IMR-90 (cell line): ENCODE results near the gene MRPL43. TPM values are rescaled to one million over a fixed set of nuclear protein-coding genes. Genes with fewer than 3 reads are reported as not detected.

Experiments used
- ATAC-seq: fragments of 200-7000 bp; cut with Tn5 transposase; 2 replicates; pipeline ENCODE4 v1.9.1; 2020; ENCODE audit warnings: low read depth, mild to moderate bottlenecking, moderate library complexity
- BruUV-seq: library from RNA; stranded (reverse); fragments of 400-500 nt; replicated peaks from 2 replicates; lab custom pipeline; 2021; lab: Mats Ljungman, UMichigan
- CTCF ChIA-PET: fragments of 300-600 bp; formaldehyde crosslinking; extraction: SDS; loops from one replicate; lab custom pipeline; 2021; ENCODE audit warnings: antibody characterized with exemption; lab: Yijun Ruan, JAX
- POLR2A ChIA-PET: fragments of 300-600 bp; sonication (Branson Sonifier 250); formaldehyde crosslinking; loops from one replicate; lab custom pipeline; 2022; ENCODE audit warnings: antibody characterized with exemption; ENCODE audit not compliant: unreplicated experiment; lab: Charles Lee
- DNase-seq: peaks from one replicate; pipeline ENCODE4 v3.0.0; 2013
- H2AFZ ChIP-seq: replicated peaks from 2 replicates; pipeline ENCODE3; 2013; ENCODE audit warnings: low read length, mild to moderate bottlenecking; ENCODE audit not compliant: poor library complexity
- H2AK5ac ChIP-seq: 2 replicates; pipeline ENCODE4 v1.6.1; 2013; ENCODE audit warnings: low read depth, low read length, inconsistent platforms
- H2AK9ac ChIP-seq: replicated peaks from 2 replicates; pipeline ENCODE3; 2013; ENCODE audit warnings: mild to moderate bottlenecking, low read depth, low read length, moderate library complexity; ENCODE audit not compliant: poor library complexity
- H2BK120ac ChIP-seq: 2 replicates; pipeline ENCODE4 v1.6.1; 2013; ENCODE audit warnings: low read depth, low read length, inconsistent platforms
- H2BK15ac ChIP-seq: 3 replicates; pipeline ENCODE4 v1.6.1; 2013; ENCODE audit warnings: low read depth, low read length, inconsistent platforms
- H2BK20ac ChIP-seq: 2 replicates; pipeline ENCODE4 v1.6.1; 2013; ENCODE audit warnings: low read depth, mild to moderate bottlenecking, inconsistent platforms, low read length, moderate library complexity
- H2BK5ac ChIP-seq: 2 replicates; pipeline ENCODE4 v1.6.1; 2013; ENCODE audit warnings: mild to moderate bottlenecking, low read depth, low read length, inconsistent platforms; ENCODE audit not compliant: poor library complexity, severe bottlenecking
- H3K14ac ChIP-seq: replicated peaks from 2 replicates; pipeline ENCODE4 v1.6.1; 2013; ENCODE audit warnings: low read depth, low read length, inconsistent platforms
- H3K18ac ChIP-seq: 2 replicates; pipeline ENCODE4 v1.6.1; 2013; ENCODE audit warnings: low read depth, low read length, control low read depth
- H3K23ac ChIP-seq: 2 replicates; pipeline ENCODE4 v1.6.1; 2013; ENCODE audit warnings: low read depth, low read length, inconsistent platforms
- H3K27ac ChIP-seq: 2 replicates; pipeline ENCODE4 v1.5.1; 2013; ENCODE audit warnings: mild to moderate bottlenecking, control low read depth, low read length; ENCODE audit not compliant: insufficient read depth
- H3K27me3 ChIP-seq: 2 replicates; pipeline ENCODE4 v1.6.1; 2013; ENCODE audit warnings: low read length; ENCODE audit not compliant: control insufficient read depth, insufficient read depth
- H3K36me3 ChIP-seq: 2 replicates; pipeline ENCODE4 v1.6.1; 2013; ENCODE audit warnings: low read length, mixed read lengths; ENCODE audit not compliant: control insufficient read depth, insufficient read depth
- H3K4ac ChIP-seq: 2 replicates; pipeline ENCODE4 v1.6.1; 2013; ENCODE audit warnings: low read depth, low read length, inconsistent platforms
- H3K4me1 ChIP-seq: 2 replicates; pipeline ENCODE4 v1.6.1; 2013; ENCODE audit warnings: low read length, mixed read lengths; ENCODE audit not compliant: control insufficient read depth, insufficient read depth
- H3K4me2 ChIP-seq: 2 replicates; pipeline ENCODE4 v1.6.1; 2013; ENCODE audit warnings: low read depth, mild to moderate bottlenecking, control low read depth, low read length, moderate library complexity
- H3K4me3 ChIP-seq: 2 replicates; pipeline ENCODE4 v1.5.1; 2013; ENCODE audit warnings: low read depth, mild to moderate bottlenecking, control low read depth, low read length, moderate library complexity; ENCODE audit not compliant: insufficient read depth
- H3K56ac ChIP-seq: 2 replicates; pipeline ENCODE4 v1.6.1; 2013; ENCODE audit warnings: low read length, inconsistent platforms; ENCODE audit not compliant: insufficient read depth; ENCODE audit errors: extremely low read depth
- H3K79me1 ChIP-seq, 2 experiments: 2 replicates each; pipeline ENCODE4 v1.6.1; 2013; ENCODE audit warnings: low read length in 2 of 2, inconsistent platforms in 1 of 2, low read depth in 1 of 2
- H3K9ac ChIP-seq: 2 replicates; pipeline ENCODE4 v1.6.1; 2013; ENCODE audit warnings: low read depth, low read length, control low read depth
- H3K9me1 ChIP-seq: 2 replicates; pipeline ENCODE4 v1.6.1; 2013; ENCODE audit warnings: low read length, inconsistent platforms; ENCODE audit not compliant: insufficient read depth
- H3K9me3 ChIP-seq: 2 replicates; pipeline ENCODE4 v1.6.1; 2013; ENCODE audit warnings: low read length; ENCODE audit not compliant: control insufficient read depth, insufficient read depth
- H4K20me1 ChIP-seq: 2 replicates; pipeline ENCODE4 v1.6.1; 2013; ENCODE audit warnings: low read length, inconsistent platforms; ENCODE audit not compliant: insufficient read depth
- H4K5ac ChIP-seq: 2 replicates; pipeline ENCODE4 v1.6.1; 2013; ENCODE audit warnings: mild to moderate bottlenecking, low read depth, low read length, control low read depth
- H4K8ac ChIP-seq, 2 experiments: 2 replicates each; pipeline ENCODE4 v1.6.1; 2013; ENCODE audit warnings: low read depth in 2 of 2, low read length in 2 of 2, control low read depth in 1 of 2, inconsistent platforms in 1 of 2
- H4K91ac ChIP-seq: 2 replicates; pipeline ENCODE4 v1.6.1; 2013; ENCODE audit warnings: low read depth, low read length, inconsistent platforms; ENCODE audit not compliant: insufficient read depth
- BHLHE40 ChIP-seq: fragments of 150-350 bp; IDR thresholded peaks from 2 replicates; pipeline ENCODE4 v1.6.1; 2016; ENCODE audit warnings: mild to moderate bottlenecking, low read depth, low read length
- CEBPB ChIP-seq: IDR thresholded peaks from 2 replicates; pipeline ENCODE4 v1.6.1; 2012; ENCODE audit warnings: low read depth, low read length, improper control_type of control experiment
- CHD1 ChIP-seq: IDR thresholded peaks from 2 replicates; pipeline ENCODE4 v1.6.1; 2012; ENCODE audit warnings: low read depth, low read length, improper control_type of control experiment
- FOS ChIP-seq: fragments of 150-350 bp; IDR thresholded peaks from 2 replicates; pipeline ENCODE4 v1.6.1; 2016; ENCODE audit warnings: low read depth, low read length
- MAFK ChIP-seq: IDR thresholded peaks from 2 replicates; pipeline ENCODE4 v1.6.1; 2012; ENCODE audit warnings: low read depth, low read length, improper control_type of control experiment
- MAZ ChIP-seq: IDR thresholded peaks from 2 replicates; pipeline ENCODE4 v1.6.1; 2012; ENCODE audit warnings: low read depth, mild to moderate bottlenecking, low read length, improper control_type of control experiment, moderate library complexity, borderline replicate concordance
- MXI1 ChIP-seq: IDR thresholded peaks from 2 replicates; pipeline ENCODE4 v1.6.1; 2012; ENCODE audit warnings: low read depth, mild to moderate bottlenecking, low read length, moderate library complexity, borderline replicate concordance
- NFE2L2 ChIP-seq: fragments of 150-350 bp; IDR thresholded peaks from 2 replicates; pipeline ENCODE4 v1.6.1; 2016; ENCODE audit warnings: low read depth, mild to moderate bottlenecking, low read length
- POLR2A ChIP-seq: IDR thresholded peaks from 2 replicates; pipeline ENCODE4 v1.6.1; 2012; ENCODE audit warnings: mild to moderate bottlenecking, low read depth, low read length
- RAD21 ChIP-seq: IDR thresholded peaks from 2 replicates; pipeline ENCODE4 v1.6.1; 2012; ENCODE audit warnings: low read length, improper control_type of control experiment
- RCOR1 ChIP-seq: IDR thresholded peaks from 2 replicates; pipeline ENCODE4 v1.6.1; 2012; ENCODE audit warnings: mild to moderate bottlenecking, low read length, improper control_type of control experiment; ENCODE audit not compliant: insufficient replicate concordance
- RFX5 ChIP-seq: IDR thresholded peaks from 2 replicates; pipeline ENCODE4 v1.8.0; 2012; ENCODE audit warnings: low read depth, mild to moderate bottlenecking, low read length, moderate library complexity
- SMC3 ChIP-seq: fragments of 150-350 bp; IDR thresholded peaks from 2 replicates; pipeline ENCODE4 v1.6.1; 2016; ENCODE audit warnings: low read depth, mild to moderate bottlenecking, antibody characterized with exemption, low read length, moderate library complexity
- WGBS, 2 experiments: methylation state at CpG; one replicate each; pipeline versions ENCODE4 v1.1.5 to v1.1.7; 2013; ENCODE audit warnings: missing lambda C conversion rate in 2 of 2; ENCODE audit not compliant: insufficient read length in 1 of 2; ENCODE audit errors: extremely low coverage in 2 of 2; 5-methylcytosine and 5-hydroxymethylcytosine counted together
- dilution Hi-C: fragments of 300-500 bp; cut with HindIII; formaldehyde crosslinking; loops from one replicate; pipeline ENCODE4 v1.14.3; 2018; ENCODE audit warnings: low sequenced_read_pairs; ENCODE audit not compliant: unreplicated experiment
- in situ Hi-C: fragments of 300-500 bp; cut with MboI; formaldehyde crosslinking; loops from 3 replicates; pipeline ENCODE4 v1.14.3; 2019; ENCODE audit warnings: low sequenced_read_pairs, inconsistent platforms, mixed read lengths
- intact Hi-C: fragments of 100-400 bp; cut with micrococcal nuclease; formaldehyde crosslinking; loops from 2 replicates; pipeline ENCODE4 v1.10.0; 2022
- polyA plus RNA-seq, 3 experiments: library from polyadenylated mRNA; depleted of rRNA; stranded (reverse); fragments of >200 nt; gene quantifications; 2 replicates each; pipeline ENCODE4 v1.2.3, GENCODE V29; 2012; ENCODE audit warnings: low replicate concordance in 1 of 3
- total RNA-seq: library from RNA; depleted of rRNA; stranded (reverse); fragments of >200 nt; gene quantifications from 2 replicates; pipeline ENCODE4 v1.2.3, GENCODE V29; 2012
- TF ChIP-seq, protein P1 (sequence below): fragments of 150-350 bp; IDR thresholded peaks from 2 replicates; pipeline ENCODE4 v1.6.1; 2016; ENCODE audit warnings: low read depth, mild to moderate bottlenecking, low read length, moderate library complexity, borderline replicate concordance
- TF ChIP-seq, protein P2 (sequence below): conservative IDR thresholded peaks from 2 replicates; pipeline ENCODE4 v1.5.1; 2012; ENCODE audit warnings: mild to moderate bottlenecking, low read depth, low read length, improper control_type of control experiment
- TF ChIP-seq, protein P3 (sequence below): fragments of 150-350 bp; IDR thresholded peaks from 2 replicates; pipeline ENCODE4 v1.6.1; 2017; ENCODE audit warnings: mild to moderate bottlenecking, antibody characterized with exemption, low read length, low read depth

Gene MRPL43
- total and polyA plus RNA-seq, 2 of the 4 experiments (the other 2 are of a cell fraction) = 61.3 to 142 TPM

DNA sequence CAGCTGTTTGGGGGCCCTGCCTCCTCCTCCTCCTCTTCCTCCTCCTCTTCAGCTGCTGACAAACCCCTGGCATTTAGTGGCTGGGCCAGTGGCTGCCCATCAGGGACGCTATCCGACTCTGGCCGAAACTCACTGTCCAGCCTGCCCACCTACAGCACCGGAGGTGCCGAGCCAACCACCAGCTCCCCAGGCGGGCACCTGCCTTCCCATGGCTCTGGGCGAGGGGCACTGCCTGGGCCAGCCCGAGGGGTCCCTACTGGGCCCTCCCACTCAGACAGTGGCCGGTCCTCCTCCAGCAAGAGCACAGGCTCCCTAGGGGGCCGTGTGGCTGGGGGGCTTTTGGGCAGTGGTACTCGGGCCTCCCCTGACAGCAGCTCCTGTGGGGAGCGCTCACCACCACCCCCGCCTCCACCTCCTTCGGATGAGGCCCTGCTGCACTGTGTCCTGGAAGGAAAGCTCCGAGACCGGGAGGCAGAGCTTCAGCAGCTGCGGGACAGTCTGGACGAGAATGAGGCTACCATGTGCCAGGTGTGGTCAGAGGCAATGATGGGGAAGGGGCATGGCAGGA lies 16.4 kb upstream of the MRPL43 start:
- CTCF ChIA-PET = interaction anchor here (1.5 to 3.2 kb wide), 2 partner anchors 8 to 11 kb away, joined by 4 to 10 read pairs; no protein-coding TSS in a partner anchor

More for the DNA sequence above, 16.4 kb upstream of the MRPL43 start:
- Histone ChIP-seq H2BK20ac (no peak overlapping the region), H4K20me1 (peaks cover 70% of the 10 kb centered on the region), H4K8ac (no peak overlapping the region), H3K9me3 (no peaks in the 10 kb centered on the region), H3K4me1 (peaks cover 38% of the 10 kb centered on the region), H3K9me1 (peaks cover 13% of the 10 kb centered on the region), H2BK15ac (no peak overlapping the region), H3K27ac (no peak overlapping the region), H2AFZ (no peak overlapping the region), H2AK5ac (no peak overlapping the region), H2BK5ac (no peak overlapping the region), H4K5ac (no peak overlapping the region), H4K91ac (no peak overlapping the region), H3K4ac (no peak overlapping the region), H3K23ac (no peak overlapping the region), H3K18ac (no peak overlapping the region), H3K27me3 (no peaks in the 10 kb centered on the region), H3K36me3 (peaks cover 47% of the 10 kb centered on the region), H3K9ac (no peak overlapping the region), H2BK120ac (no peak overlapping the region), H3K14ac (no peak overlapping the region), H3K56ac (no peak overlapping the region), H3K79me1 (peaks cover 24 to 75% of the 10 kb centered on the region in 2 experiments), H2AK9ac (peak overlapping the region; percentile 60), H3K4me3 (no peak overlapping the region), H3K4me2 (no peak overlapping the region)
- dilution Hi-C loops (no loop called here), intact Hi-C loops (no loop called here), in situ Hi-C loops (no loop called here)
- no TSS peak for BruUV-seq
- 98% methylated on average over 8 of the region's 18 CpGs; no CpG with 5 or more reads in 1 of the 2 experiments for WGBS, 2 experiments
- POLR2A ChIA-PET = no interaction called here
- DNase-seq (no peak), ATAC-seq (no peak)
- TF ChIP-seq RAD21 (no peak), RCOR1 (no peak), MAFK (no peak), SMC3 (no peak), MXI1 (no peak), RFX5 (no peak), POLR2A (no peak), FOS (no peak), BHLHE40 (no peak), MAZ (no peak), NFE2L2 (no peak), CHD1 (no peak), CEBPB (no peak)
- TF ChIP-seq, protein P1, sequence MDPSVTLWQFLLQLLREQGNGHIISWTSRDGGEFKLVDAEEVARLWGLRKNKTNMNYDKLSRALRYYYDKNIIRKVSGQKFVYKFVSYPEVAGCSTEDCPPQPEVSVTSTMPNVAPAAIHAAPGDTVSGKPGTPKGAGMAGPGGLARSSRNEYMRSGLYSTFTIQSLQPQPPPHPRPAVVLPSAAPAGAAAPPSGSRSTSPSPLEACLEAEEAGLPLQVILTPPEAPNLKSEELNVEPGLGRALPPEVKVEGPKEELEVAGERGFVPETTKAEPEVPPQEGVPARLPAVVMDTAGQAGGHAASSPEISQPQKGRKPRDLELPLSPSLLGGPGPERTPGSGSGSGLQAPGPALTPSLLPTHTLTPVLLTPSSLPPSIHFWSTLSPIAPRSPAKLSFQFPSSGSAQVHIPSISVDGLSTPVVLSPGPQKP = no peak
- TF ChIP-seq, protein P2, sequence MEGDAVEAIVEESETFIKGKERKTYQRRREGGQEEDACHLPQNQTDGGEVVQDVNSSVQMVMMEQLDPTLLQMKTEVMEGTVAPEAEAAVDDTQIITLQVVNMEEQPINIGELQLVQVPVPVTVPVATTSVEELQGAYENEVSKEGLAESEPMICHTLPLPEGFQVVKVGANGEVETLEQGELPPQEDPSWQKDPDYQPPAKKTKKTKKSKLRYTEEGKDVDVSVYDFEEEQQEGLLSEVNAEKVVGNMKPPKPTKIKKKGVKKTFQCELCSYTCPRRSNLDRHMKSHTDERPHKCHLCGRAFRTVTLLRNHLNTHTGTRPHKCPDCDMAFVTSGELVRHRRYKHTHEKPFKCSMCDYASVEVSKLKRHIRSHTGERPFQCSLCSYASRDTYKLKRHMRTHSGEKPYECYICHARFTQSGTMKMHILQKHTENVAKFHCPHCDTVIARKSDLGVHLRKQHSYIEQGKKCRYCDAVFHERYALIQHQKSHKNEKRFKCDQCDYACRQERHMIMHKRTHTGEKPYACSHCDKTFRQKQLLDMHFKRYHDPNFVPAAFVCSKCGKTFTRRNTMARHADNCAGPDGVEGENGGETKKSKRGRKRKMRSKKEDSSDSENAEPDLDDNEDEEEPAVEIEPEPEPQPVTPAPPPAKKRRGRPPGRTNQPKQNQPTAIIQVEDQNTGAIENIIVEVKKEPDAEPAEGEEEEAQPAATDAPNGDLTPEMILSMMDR = no peak
- TF ChIP-seq, protein P3, sequence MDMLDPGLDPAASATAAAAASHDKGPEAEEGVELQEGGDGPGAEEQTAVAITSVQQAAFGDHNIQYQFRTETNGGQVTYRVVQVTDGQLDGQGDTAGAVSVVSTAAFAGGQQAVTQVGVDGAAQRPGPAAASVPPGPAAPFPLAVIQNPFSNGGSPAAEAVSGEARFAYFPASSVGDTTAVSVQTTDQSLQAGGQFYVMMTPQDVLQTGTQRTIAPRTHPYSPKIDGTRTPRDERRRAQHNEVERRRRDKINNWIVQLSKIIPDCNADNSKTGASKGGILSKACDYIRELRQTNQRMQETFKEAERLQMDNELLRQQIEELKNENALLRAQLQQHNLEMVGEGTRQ = no peak
